ENCODE data around the gene COL3A1. TPM values are rescaled to one million over a fixed set of nuclear protein-coding genes. Genes with fewer than 3 reads are reported as not detected.

Gene COL3A1
- 100 to 1,000 TPM in 1 of 2 donors, 10 to 100 TPM in 1; 25.5 to 121 TPM for total RNA-seq

DNA sequence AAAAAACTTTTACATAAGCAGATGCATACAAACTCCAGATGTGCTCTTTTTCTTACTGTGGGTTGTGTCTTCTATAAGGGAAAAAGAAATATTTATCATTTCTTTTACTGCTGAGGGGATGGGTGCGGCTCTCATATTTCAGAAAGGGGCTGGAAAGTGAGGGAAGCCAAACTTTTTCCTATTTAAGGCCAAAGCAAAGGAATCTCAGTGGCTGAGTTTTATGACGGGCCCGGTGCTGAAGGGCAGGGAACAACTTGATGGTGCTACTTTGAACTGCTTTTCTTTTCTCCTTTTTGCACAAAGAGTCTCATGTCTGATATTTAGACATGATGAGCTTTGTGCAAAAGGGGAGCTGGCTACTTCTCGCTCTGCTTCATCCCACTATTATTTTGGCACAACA lies at the start of gene COL3A1:
TSS of gene COL3A1 (plus strand) at position 210 of the 400 bp plus-strand sequence. CDS start at position 327, 117 bp downstream.
- Histone ChIP-seq H3K27me3 (replicated peaks; ENCODE audit: insufficient read depth) (no peaks in the 10 kb centered on the region), H3K4me1 (replicated peaks) (no peaks in the 10 kb centered on the region), H3K4me3 (peak within 1 kb of the TSS; percentile 15 to 19), H3K36me3 (no peaks in the 10 kb centered on the region), H3K27ac (peak within 1 kb of the TSS; percentile 59 to 69), H3K9me3 (no peaks in the 10 kb centered on the region)
- WGBS: 7% methylated on average over 4 of the region's 4 CpGs
- TF ChIP-seq POLR2AphosphoS5 (IDR thresholded peaks at IDR 0.05) (peak; percentile 14), POLR2A (IDR thresholded peaks at IDR 0.05) (no peak)
- DNase-seq (ENCODE audit: low spot score): no peak
- intact Hi-C loops (cut with DNase I): loop anchor here (5.0 to 10.0 kb wide), 2 partner anchors 79 to 187 kb away; no protein-coding TSS in a partner anchor

DNA sequence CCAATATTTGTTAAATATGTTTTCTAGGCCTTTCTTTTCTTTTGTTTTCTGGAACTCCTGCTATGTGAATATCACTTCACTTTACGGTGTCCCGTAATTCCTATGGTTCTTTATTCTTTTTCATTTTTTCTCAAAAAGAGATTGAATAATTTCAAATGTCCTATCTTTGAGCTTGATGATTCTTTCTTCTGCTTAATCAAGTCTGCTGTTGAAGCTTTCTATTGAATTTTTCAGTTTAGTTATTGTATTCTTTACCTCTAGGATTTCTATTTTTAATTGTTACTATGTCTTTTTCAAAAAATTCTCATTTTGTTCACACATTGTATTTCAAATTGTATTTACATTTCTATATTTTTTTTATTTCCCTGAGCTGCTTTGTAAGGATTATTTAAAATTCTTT lies 45.5 kb upstream of the COL3A1 start:
- Histone ChIP-seq H3K27me3 (replicated peaks; ENCODE audit: insufficient read depth) (no peaks in the 10 kb centered on the region), H3K36me3 (no peaks in the 10 kb centered on the region), H3K4me3 (no peak overlapping the region), H3K4me1 (replicated peaks) (no peaks in the 10 kb centered on the region), H3K9me3 (no peaks in the 10 kb centered on the region), H3K27ac (no peak overlapping the region)
- DNase-seq (ENCODE audit: low spot score): no peak
- 90% methylated on average over 2 of the region's 2 CpGs for WGBS
- intact Hi-C loops (cut with DNase I): no loop called here
- TF ChIP-seq POLR2A (IDR thresholded peaks at IDR 0.05) (no peak), CTCF (IDR thresholded peaks at IDR 0.05) (no peak), POLR2AphosphoS5 (IDR thresholded peaks at IDR 0.05) (no peak)

GRCh38 chr2:188931361-188931760 lies 42.8 kb upstream of the COL3A1 start:
- no peaks in the 10 kb centered on the region for H3K9me3 ChIP-seq
- TF ChIP-seq POLR2AphosphoS5 (IDR thresholded peaks at IDR 0.05) (no peak), POLR2A (IDR thresholded peaks at IDR 0.05) (no peak), CTCF (IDR thresholded peaks at IDR 0.05) (no peak)
- intact Hi-C loops (cut with DNase I): no loop called here
- H3K4me1 ChIP-seq (replicated peaks): no peaks in the 10 kb centered on the region
- H3K36me3 ChIP-seq: no peaks in the 10 kb centered on the region
- DNase-seq (ENCODE audit: low spot score): no peak
- H3K27me3 ChIP-seq (replicated peaks; ENCODE audit: insufficient read depth): no peaks in the 10 kb centered on the region
- H3K4me3 ChIP-seq: no peak overlapping the region
- H3K27ac ChIP-seq: no peak overlapping the region

GRCh38 chr2:188937228-188938220 lies 36.6 kb upstream of the COL3A1 start:
- DNase-seq (ENCODE audit: low spot score): no peak
- TF ChIP-seq POLR2AphosphoS5 (IDR thresholded peaks at IDR 0.05) (no peak), POLR2A (IDR thresholded peaks at IDR 0.05) (no peak), CTCF (IDR thresholded peaks at IDR 0.05) (no peak)
- no peaks in the 10 kb centered on the region for H3K9me3 ChIP-seq
- intact Hi-C loops (cut with DNase I): no loop called here
- H3K27me3 ChIP-seq (replicated peaks; ENCODE audit: insufficient read depth): no peaks in the 10 kb centered on the region
- WGBS: 74% methylated on average over 1 of the region's 1 CpG
- H3K36me3 ChIP-seq: no peaks in the 10 kb centered on the region
- H3K4me1 ChIP-seq (replicated peaks): no peaks in the 10 kb centered on the region
- no peak overlapping the region for H3K27ac ChIP-seq
- no peak overlapping the region for H3K4me3 ChIP-seq

DNA sequence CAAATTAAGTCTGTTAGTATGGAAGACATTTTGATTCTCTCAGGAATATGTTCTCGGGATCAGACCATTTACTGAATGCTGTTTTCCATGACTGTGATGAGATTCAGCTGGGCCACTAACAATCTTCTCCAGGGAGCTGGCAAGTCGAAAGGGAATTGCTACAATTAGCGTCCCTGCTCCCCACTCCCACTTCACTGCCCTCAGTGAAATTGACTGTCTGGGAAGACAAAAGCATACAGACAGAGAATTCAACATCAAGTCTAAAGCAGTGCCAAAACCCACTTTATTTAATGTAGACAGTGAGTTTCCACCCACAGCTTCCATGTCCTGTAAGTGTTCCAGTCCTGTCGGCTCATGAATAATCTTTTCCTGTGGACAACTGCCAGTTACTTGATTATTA lies 34.0 kb upstream of the COL3A1 start:
- no peak for DNase-seq (ENCODE audit: low spot score)
- WGBS: 25% methylated on average over 4 of the region's 4 CpGs
- Histone ChIP-seq H3K4me3 (no peak overlapping the region), H3K9me3 (no peaks in the 10 kb centered on the region), H3K27ac (no peak overlapping the region), H3K27me3 (replicated peaks; ENCODE audit: insufficient read depth) (no peaks in the 10 kb centered on the region), H3K36me3 (no peaks in the 10 kb centered on the region), H3K4me1 (replicated peaks) (no peaks in the 10 kb centered on the region)
- intact Hi-C loops (cut with DNase I): no loop called here
- TF ChIP-seq POLR2AphosphoS5 (IDR thresholded peaks at IDR 0.05) (no peak), CTCF (IDR thresholded peaks at IDR 0.05) (no peak)
